HUES6 (cell line): ENCODE data around the gene E4F1.
"Not testable (repeated sequence)": the region's sequence is repeated elsewhere in the genome, so short reads cannot be mapped to it uniquely, and the experiment has no call there.

ENCODE experiments used
- H3K27ac ChIP-seq: 2 replicates; pipeline ENCODE4 v1.7.0; 2013; ENCODE audit warnings: low read depth, mild to moderate bottlenecking, low read length, inconsistent platforms
- H3K27me3 ChIP-seq: 2 replicates; pipeline ENCODE4 v1.6.1; 2013; ENCODE audit warnings: low read length; ENCODE audit not compliant: control insufficient read depth, insufficient read depth
- H3K36me3 ChIP-seq: 2 replicates; pipeline ENCODE4 v1.6.1; 2013; ENCODE audit warnings: low read length; ENCODE audit not compliant: control insufficient read depth, insufficient read depth
- H3K4me1 ChIP-seq: 2 replicates; pipeline ENCODE4 v1.6.1; 2013; ENCODE audit warnings: low read length; ENCODE audit not compliant: control insufficient read depth, insufficient read depth
- H3K4me3 ChIP-seq: 2 replicates; pipeline ENCODE4 v1.5.1; 2013; ENCODE audit warnings: low read depth, low read length
- H3K9ac ChIP-seq: one replicate; pipeline ENCODE4 v1.6.1; 2013; ENCODE audit warnings: mild to moderate bottlenecking, low read length
- H3K9me3 ChIP-seq: 2 replicates; pipeline ENCODE4 v1.6.1; 2013; ENCODE audit warnings: low read depth, low read length; ENCODE audit not compliant: control insufficient read depth, insufficient read depth

E4F1 gene

DNA sequence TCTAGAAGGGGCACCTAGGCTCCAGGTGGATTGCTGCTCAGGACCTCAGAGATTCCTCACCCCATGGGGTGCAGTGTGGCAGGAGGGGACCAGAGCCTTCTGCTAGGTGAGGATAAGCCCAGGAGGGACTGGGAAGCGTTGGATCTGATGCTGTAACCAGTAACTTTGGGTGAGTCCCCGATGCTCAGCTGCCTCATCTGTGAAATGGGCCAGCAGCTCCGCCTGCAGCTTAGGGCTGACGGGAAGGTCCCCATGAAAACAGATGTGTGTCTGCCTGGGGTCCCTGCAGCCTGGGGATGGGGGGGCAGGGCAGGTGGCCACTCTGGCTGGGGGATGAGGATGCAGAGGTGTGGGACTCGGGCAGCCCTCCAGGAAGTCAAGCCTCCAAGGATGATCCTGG lies 24.3 kb upstream of the E4F1 start:
- no peak overlapping the region for H3K27ac ChIP-seq
- H3K4me1 ChIP-seq, result no peaks in the 10 kb centered on the region
- H3K4me3 ChIP-seq, result no peak overlapping the region
- H3K9me3 ChIP-seq, result no peaks in the 10 kb centered on the region
- H3K27me3 ChIP-seq, result peaks cover 59% of the 10 kb centered on the region
- H3K9ac ChIP-seq, result no peak overlapping the region
- no peaks in the 10 kb centered on the region for H3K36me3 ChIP-seq

DNA sequence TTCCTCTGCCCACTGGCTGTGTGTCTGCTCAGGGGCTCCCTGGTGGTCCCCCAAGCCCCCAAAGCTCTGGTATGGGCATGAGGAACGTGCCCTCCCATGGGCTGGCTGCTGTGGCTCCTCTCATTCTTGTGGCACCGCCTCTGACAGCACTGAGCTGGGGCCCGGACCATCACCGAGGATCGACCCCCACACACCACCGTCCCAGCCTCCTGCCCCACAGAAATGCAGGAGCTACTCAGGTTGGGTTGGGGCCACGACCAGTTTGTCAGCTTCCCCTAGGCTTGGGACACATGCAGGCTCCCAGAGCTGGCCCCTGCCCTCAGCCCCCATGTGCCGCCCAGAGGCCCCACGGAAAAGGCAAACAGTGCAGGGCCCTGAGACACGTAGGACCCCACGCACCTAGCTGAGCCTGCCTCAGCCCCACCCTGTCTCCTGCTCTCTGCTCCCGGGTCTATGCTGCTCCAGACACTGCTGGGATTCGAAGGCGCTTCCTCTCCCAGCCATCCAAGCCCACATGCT lies 23.7 kb upstream of the E4F1 start:
- Histone ChIP-seq H3K27me3 (peaks cover 53% of the 10 kb centered on the region), H3K36me3 (no peaks in the 10 kb centered on the region), H3K4me3 (no peak overlapping the region), H3K9me3 (no peaks in the 10 kb centered on the region), H3K9ac (no peak overlapping the region), H3K27ac (no peak overlapping the region), H3K4me1 (no peaks in the 10 kb centered on the region; the same call in 1 of the 2 replicates)

DNA sequence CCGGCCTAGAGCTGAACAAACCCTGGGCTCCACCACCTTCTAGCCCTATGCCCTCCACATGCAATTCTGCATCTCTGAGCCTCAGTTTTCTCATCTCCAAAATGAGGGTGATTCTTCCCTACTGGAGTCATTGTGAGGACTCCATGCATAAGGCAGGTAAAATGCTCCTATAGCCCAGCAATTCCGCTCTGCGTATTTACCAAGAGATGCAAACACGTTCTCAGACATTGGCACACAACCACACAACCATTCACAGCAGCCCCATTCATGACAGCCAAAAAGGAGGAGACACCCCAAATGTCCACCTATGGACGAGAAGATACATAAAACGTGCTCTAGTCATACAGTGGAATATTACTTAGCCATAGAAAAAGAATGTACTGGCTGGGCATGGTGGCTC lies 23.1 kb upstream of the E4F1 start:
- Histone ChIP-seq H3K4me3 (no peak overlapping the region), H3K36me3 (no peaks in the 10 kb centered on the region), H3K4me1 (no peaks in the 10 kb centered on the region; the same call in 1 of the 2 replicates), H3K9ac (no peak overlapping the region), H3K9me3 (no peaks in the 10 kb centered on the region), H3K27ac (no peak overlapping the region), H3K27me3 (peaks cover 47% of the 10 kb centered on the region)

DNA sequence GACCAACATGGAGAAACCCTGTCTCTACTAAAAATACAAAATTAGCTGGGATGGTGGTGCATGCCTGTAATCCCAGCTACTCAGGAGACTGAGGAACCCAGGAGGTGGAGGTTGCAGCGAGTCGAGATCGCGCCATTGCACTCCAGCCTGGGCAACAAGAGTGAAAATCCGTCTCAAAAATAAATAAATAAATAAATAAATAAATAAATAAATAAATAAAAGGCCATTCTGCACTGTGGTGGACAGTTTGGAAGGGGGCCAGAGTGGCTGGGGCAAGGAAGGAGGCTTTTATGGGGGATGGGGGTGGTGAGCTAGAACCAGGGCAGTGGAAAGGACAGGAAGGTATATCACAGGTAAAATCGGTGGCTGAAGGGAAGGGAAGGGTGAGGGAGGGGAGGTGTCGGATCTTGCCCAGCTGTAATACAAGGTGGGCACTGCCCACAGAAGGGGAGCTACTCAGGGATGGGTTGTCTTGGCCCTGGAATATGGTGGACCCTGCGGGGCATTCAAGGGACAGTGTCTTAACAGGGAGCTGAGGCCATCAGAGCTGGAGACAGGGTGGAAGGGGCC lies 20.2 kb upstream of the E4F1 start:
- not testable (repeated sequence) for H3K4me1 ChIP-seq, H3K4me3 ChIP-seq, H3K27ac ChIP-seq, H3K9ac ChIP-seq, H3K9me3 ChIP-seq
- H3K36me3 ChIP-seq, result peaks cover 16% of the 10 kb centered on the region
- H3K27me3 ChIP-seq, result peaks cover 25% of the 10 kb centered on the region

DNA sequence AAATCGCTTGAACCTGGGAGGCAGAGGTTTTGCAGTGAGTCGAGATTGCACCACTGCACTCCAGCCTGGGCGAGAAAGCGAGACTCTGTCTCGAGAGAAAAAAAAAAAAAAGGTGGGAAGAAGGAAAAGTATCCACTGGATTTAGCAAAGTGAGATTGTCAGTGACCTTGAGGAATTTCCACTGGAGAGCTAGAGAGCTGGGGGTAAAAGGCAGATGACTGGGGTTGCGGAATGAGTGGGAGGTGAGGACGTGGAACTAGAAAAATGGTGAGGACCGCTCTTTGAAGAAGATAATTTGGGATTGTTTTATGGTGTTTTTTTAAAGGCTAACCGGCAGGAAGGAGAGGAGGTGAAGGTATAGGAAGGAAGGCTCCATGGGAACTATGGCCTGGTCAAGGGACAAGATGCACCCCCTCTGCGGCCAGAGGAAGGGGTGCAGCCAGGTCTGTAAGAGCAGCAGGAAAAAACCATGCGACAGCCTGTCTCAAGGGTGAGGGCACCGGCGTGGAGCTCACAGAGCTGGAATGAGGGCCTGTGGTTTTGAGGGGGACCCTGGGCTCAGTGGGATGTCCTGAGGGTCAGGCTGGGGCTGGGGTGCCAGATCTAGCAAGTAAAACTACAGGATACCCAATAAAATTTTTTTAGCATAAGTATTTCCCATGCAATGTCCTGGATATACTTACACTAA lies 18.8 kb upstream of the E4F1 start:
- peaks cover 4% of the 10 kb centered on the region; the same call in 1 of the 2 replicates for H3K4me1 ChIP-seq
- H3K27me3 ChIP-seq, result peaks cover 12% of the 10 kb centered on the region
- peaks cover 30% of the 10 kb centered on the region for H3K36me3 ChIP-seq
- H3K4me3 ChIP-seq, result peak overlapping the region; percentile 97
- H3K27ac ChIP-seq, result peak overlapping the region; percentile 95; the same call in 1 of the 2 replicates
- H3K9me3 ChIP-seq, result no peaks in the 10 kb centered on the region
- H3K9ac ChIP-seq, result peak overlapping the region; percentile 97

DNA sequence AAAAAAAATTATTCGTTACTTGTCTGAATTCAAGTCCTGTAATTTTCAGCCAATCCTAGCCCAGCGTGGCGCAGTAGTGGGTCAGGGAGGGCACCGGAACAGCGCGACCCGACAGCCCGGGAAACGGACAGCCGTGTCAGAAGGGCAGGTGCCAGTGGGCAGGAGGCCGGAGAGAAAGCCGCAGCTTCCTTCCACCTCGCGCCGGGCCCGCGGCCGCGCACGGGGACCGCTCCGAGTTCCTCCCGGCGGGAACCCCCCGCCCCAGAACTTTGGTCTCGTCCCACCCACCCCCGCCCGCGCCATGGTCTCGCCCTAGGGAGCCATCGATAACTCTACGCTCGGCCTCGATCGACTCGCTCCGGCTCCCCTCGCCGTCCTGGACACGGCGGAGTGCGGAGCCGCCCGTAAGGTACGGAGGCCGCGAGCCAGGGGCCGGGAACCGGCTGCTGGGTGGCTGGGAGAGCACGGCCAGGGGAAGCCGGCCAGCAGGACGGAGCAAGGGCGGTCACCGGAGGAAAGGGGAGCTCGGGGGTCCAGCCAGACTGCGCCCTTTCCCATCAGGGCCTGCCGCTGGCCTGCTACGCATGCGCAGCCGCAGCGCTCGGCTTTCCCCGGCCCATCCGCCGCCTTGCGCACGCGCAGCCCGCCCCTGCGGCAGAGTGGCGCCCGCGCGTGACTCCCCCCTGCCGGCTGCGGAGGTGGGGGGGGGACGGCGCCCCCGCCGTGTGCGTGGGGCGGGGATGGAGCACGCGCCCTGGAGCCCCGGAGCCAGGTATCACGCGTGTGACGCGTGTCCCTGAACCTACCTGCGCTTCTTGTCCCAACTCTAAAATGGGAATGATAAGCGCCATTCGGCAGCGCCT lies 18.1 kb upstream of the E4F1 start, which contains the start of gene MLST8:
MLST8 (plus strand) TSS at position 351 of the 863 bp plus-strand sequence. CDS start 632 bp downstream, outside the sequence.
- no peaks in the 10 kb centered on the region for H3K9me3 ChIP-seq
- peak within 1 kb of the TSS; percentile 97 for H3K9ac ChIP-seq
- peaks cover 5% of the 10 kb centered on the region for H3K27me3 ChIP-seq
- H3K27ac ChIP-seq, result peak within 1 kb of the TSS; percentile 95
- peaks cover 33% of the 10 kb centered on the region for H3K36me3 ChIP-seq
- H3K4me1 ChIP-seq, result peaks cover 4% of the 10 kb centered on the region; the same call in 1 of the 2 replicates
- H3K4me3 ChIP-seq, result peak within 1 kb of the TSS; percentile 97

DNA sequence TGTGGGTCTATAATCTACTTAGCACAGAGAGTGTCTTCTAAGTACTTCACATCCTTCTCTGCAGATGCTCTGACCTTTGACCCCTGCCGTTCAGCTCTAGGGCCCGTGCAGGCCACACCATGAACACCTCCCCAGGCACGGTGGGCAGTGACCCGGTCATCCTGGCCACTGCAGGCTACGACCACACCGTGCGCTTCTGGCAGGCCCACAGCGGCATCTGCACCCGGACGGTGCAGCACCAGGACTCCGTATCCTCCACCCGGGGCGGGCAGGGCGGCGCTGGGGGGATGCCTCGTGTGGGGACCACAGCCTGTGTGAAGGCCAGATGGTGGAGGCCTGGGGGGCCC lies 17.5 kb upstream of the E4F1 start:
- H3K9ac ChIP-seq, result peak overlapping the region; percentile 97
- H3K9me3 ChIP-seq, result no peaks in the 10 kb centered on the region
- peaks cover 33% of the 10 kb centered on the region for H3K36me3 ChIP-seq
- H3K27me3 ChIP-seq, result no peaks in the 10 kb centered on the region
- H3K27ac ChIP-seq, result peak overlapping the region; percentile 95; the same call in 1 of the 2 replicates
- H3K4me3 ChIP-seq, result peak overlapping the region; percentile 97
- H3K4me1 ChIP-seq, result peaks cover 9% of the 10 kb centered on the region; the same call in 1 of the 2 replicates

DNA sequence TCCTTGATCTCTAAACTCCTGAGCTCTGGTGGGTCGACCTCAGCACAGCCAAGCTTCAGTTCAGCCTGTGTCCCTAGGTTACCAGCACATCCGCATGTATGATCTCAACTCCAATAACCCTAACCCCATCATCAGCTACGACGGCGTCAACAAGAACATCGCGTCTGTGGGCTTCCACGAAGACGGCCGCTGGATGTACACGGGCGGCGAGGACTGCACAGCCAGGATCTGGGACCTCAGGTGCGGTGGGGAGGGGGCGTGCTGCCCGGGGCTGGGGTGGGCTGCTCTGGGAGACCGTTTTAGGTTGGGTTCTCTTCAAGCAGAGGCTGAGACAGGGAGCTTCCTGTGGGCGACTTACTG lies 17.0 kb upstream of the E4F1 start:
- H3K9ac ChIP-seq, result peak overlapping the region; percentile 97
- peaks cover 33% of the 10 kb centered on the region for H3K36me3 ChIP-seq
- H3K4me3 ChIP-seq, result peak overlapping the region; percentile 97
- H3K4me1 ChIP-seq, result peaks cover 10% of the 10 kb centered on the region; the same call in 1 of the 2 replicates
- no peaks in the 10 kb centered on the region for H3K9me3 ChIP-seq
- no peak overlapping the region for H3K27ac ChIP-seq
- no peaks in the 10 kb centered on the region for H3K27me3 ChIP-seq

DNA sequence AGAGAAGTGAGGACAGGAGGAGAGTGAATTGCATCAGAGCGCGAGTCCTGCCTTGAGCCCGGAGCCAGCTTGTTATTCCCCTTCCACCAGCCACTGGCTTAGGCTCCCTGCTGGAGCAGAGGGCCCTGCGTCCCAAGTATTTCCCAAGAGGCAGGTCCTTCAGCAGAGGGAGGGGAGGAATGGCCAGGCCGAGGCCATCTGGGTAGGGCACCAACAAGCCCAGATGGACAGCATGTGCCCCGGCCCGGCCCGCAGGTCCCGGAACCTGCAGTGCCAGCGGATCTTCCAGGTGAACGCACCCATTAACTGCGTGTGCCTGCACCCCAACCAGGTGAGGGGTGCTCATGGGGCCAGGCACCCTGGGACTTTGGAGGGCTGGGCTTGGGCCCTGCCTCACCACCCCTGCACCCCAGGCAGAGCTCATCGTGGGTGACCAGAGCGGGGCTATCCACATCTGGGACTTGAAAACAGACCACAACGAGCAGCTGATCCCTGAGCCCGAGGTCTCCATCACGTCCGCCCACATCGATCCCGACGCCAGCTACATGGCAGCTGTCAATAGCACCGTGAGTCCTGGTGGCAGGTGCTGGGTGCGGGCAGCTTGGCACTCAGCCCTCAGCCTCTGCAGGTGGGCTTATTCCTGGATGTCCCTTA lies 16.5 kb upstream of the E4F1 start:
- H3K9me3 ChIP-seq, result no peaks in the 10 kb centered on the region
- H3K27me3 ChIP-seq, result no peaks in the 10 kb centered on the region
- H3K36me3 ChIP-seq, result peaks cover 36% of the 10 kb centered on the region
- H3K27ac ChIP-seq, result no peak overlapping the region
- no peak overlapping the region; the same call in 1 of the 2 replicates for H3K4me3 ChIP-seq
- peak overlapping the region; percentile 43 for H3K9ac ChIP-seq
- H3K4me1 ChIP-seq, result peaks cover 13% of the 10 kb centered on the region; the same call in 1 of the 2 replicates

DNA sequence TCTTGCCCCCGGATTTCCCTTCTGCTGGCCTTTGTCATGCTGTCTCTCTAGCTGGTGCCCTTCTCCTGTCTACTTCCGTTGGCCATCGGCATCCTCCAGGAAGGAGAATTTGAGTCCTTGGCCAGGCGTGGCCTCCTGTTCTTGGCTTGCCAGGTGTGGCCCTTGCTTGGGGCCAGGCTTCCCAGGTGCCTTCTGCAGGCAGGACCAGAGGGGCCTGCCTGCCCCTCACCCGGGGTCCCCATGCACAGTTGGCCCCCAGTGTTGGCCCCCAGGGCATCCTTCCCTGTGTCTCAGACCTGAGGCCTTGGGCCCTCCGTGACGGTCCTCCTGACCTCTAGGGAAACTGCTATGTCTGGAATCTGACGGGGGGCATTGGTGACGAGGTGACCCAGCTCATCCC lies 15.5 kb upstream of the E4F1 start:
- Histone ChIP-seq H3K9ac (no peak overlapping the region), H3K27ac (no peak overlapping the region), H3K4me1 (peaks cover 16% of the 10 kb centered on the region)

More for the DNA sequence above, 15.5 kb upstream of the E4F1 start:
- Histone ChIP-seq H3K36me3 (peaks cover 46% of the 10 kb centered on the region), H3K9me3 (no peaks in the 10 kb centered on the region), H3K4me3 (no peak overlapping the region), H3K27me3 (no peaks in the 10 kb centered on the region)
